CD4-positive, alpha-beta T cell (primary cell): ENCODE results near the gene VPS13D. TPM values are rescaled to one million over a fixed set of nuclear protein-coding genes. Genes with fewer than 3 reads are reported as not detected.

Source experiments
- ATAC-seq: fragments of 200-7000 bp; cut with Tn5 transposase; one replicate; pipeline ENCODE4 v1.10.0; 2022; ENCODE audit warnings: mild to moderate bottlenecking; ENCODE audit not compliant: poor library complexity
- CTCF ChIA-PET: fragments of 350-600 bp; sonication (Branson Sonifier 250); formaldehyde crosslinking; loops from one replicate; lab custom pipeline; 2021; ENCODE audit warnings: antibody characterized with exemption, inconsistent platforms; lab: Charles Lee
- POLR2A ChIA-PET: fragments of 350-600 bp; sonication (Branson Sonifier 250); formaldehyde crosslinking; loops from one replicate; lab custom pipeline; 2021; ENCODE audit warnings: antibody characterized with exemption, inconsistent platforms; lab: Charles Lee
- DNase-seq, 14 experiments: peaks; one replicate each; pipeline ENCODE4 v3.0.0-alpha.2; 2013 to 2020; ENCODE audit warnings: mixed read lengths in 2 of 14
- H3K27ac ChIP-seq, 2 donors: one replicate each; pipeline versions ENCODE4 v1.5.1 to v1.7.0; 2013; ENCODE audit warnings: low read length in 2 of 2, low read depth in 1 of 2, mild to moderate bottlenecking in 1 of 2
- H3K27me3 ChIP-seq, 2 experiments: 1 replicate in 1 of 2; 2 replicates in 1 of 2; pipeline versions ENCODE4 v1.6.1 to v1.7.0; 2013; ENCODE audit warnings: low read length in 2 of 2, control low read depth in 1 of 2, mild to moderate bottlenecking in 1 of 2, moderate library complexity in 1 of 2; ENCODE audit not compliant: insufficient read depth in 2 of 2, control insufficient read depth in 1 of 2
- H3K36me3 ChIP-seq: one replicate; pipeline ENCODE4 v1.6.1; 2013; ENCODE audit warnings: low read length, control low read depth; ENCODE audit not compliant: insufficient read depth
- H3K4me1 ChIP-seq: one replicate; pipeline ENCODE4 v1.6.1; 2013; ENCODE audit warnings: low read length, control low read depth; ENCODE audit not compliant: insufficient read depth
- H3K4me3 ChIP-seq: one replicate; pipeline ENCODE4 v1.5.1; 2013; ENCODE audit warnings: mild to moderate bottlenecking, low read length, moderate library complexity
- H3K9me3 ChIP-seq, 2 experiments: 1 replicate in 1 of 2; 2 replicates in 1 of 2; pipeline versions ENCODE4 v1.6.1 to v1.7.0; 2013; ENCODE audit warnings: low read length in 2 of 2, mild to moderate bottlenecking in 2 of 2, control low read depth in 1 of 2, moderate library complexity in 1 of 2; ENCODE audit not compliant: control insufficient read depth in 1 of 2, insufficient read depth in 1 of 2
- H3K27ac Mint-ChIP-seq: one replicate; pipeline ENCODE4 v1.8.0; 2020; ENCODE audit warnings: mixed read lengths
- H3K27me3 Mint-ChIP-seq: one replicate; pipeline ENCODE4 v1.8.0; 2021; ENCODE audit warnings: mixed read lengths
- H3K36me3 Mint-ChIP-seq: one replicate; pipeline ENCODE4 v1.8.0; 2021; ENCODE audit warnings: low read depth, mixed read lengths
- H3K4me1 Mint-ChIP-seq: one replicate; pipeline ENCODE4 v1.8.0; 2021; ENCODE audit warnings: low read depth, mixed read lengths
- H3K4me3 Mint-ChIP-seq: one replicate; pipeline ENCODE4 v1.8.0; 2020; ENCODE audit warnings: mild to moderate bottlenecking, mixed read lengths
- H3K9me3 Mint-ChIP-seq: one replicate; pipeline ENCODE4 v1.8.0; 2020; ENCODE audit warnings: mixed read lengths
- intact Hi-C, 2 experiments: fragments of 100-400 bp; cut with DNase I in 1 of 2; cut with micrococcal nuclease in 1 of 2; formaldehyde crosslinking; loops; one replicate each; pipeline versions ENCODE4 v1.15.1 to v1.9.0; 2023 to 2025; cut with DNase I, micrococcal nuclease
- total RNA-seq, 174 experiments: library from RNA in 2 of 174; stranded (reverse) in 2 of 174; gene quantifications; one replicate each; pipeline ENCODE4 v1.2.3 and lab custom pipeline; 2021 to 2026
- TF ChIP-seq, protein P1 (sequence below): fragments of 200-600 bp; IDR thresholded peaks from one replicate; pipeline ENCODE4 v1.8.0; 2022; ENCODE audit warnings: antibody characterized with exemption, mild to moderate bottlenecking

The VPS13D gene
- total RNA-seq, 2 experiments from 2014 or later: 63.0 to 67.3 TPM

DNA sequence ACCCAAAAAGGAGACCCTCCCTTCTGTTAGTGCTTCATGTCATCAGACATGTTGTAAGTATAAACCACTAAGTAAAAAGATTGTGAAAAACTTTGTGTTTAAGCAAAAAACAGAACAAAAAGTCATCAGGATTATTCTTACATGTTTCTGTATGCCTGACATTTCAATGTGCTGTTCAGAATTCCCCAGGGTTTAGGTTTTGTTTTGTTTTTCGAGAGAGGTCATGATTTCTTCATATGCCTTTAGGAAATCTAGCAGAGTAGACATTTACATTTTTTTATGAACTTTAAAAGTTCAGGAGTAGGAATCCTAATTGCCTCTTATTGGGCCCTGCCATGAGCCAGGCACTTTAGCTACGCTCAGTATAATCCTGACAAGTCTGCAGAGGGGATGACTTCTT is 85.3 kb downstream of the VPS13D start:
- DNase-seq: no peak
- Histone ChIP-seq H3K4me3 (no peak overlapping the region), H3K4me1 (no peaks in the 10 kb centered on the region), H3K9me3 (no peaks in the 10 kb centered on the region), H3K27me3 (no peaks in the 10 kb centered on the region), H3K36me3 (peaks cover 76% of the 10 kb centered on the region), H3K27ac (no peak overlapping the region)
- H3K27me3 Mint-ChIP-seq: no peaks in the 10 kb centered on the region
- no peaks in the 10 kb centered on the region for H3K9me3 Mint-ChIP-seq
- peaks cover 94% of the 10 kb centered on the region for H3K36me3 Mint-ChIP-seq
- no peak overlapping the region for H3K27ac Mint-ChIP-seq
- ATAC-seq: no peak
- intact Hi-C loops: loop anchor here in 1 of 2 experiments (2.0 kb wide), 1 partner anchor 306 kb away; no protein-coding TSS in a partner anchor
- ChIA-PET POLR2A (interaction anchor here (0.8 kb wide), 1 partner anchor 15 kb away, joined by 3 read pairs; no protein-coding TSS in a partner anchor), CTCF (interaction anchor here (1.0 to 2.6 kb wide), 4 partner anchors 304 to 344 kb away, joined by 3 to 17 read pairs (median 8); no protein-coding TSS in a partner anchor)
- no peaks in the 10 kb centered on the region for H3K4me1 Mint-ChIP-seq
- TF ChIP-seq, protein P1, sequence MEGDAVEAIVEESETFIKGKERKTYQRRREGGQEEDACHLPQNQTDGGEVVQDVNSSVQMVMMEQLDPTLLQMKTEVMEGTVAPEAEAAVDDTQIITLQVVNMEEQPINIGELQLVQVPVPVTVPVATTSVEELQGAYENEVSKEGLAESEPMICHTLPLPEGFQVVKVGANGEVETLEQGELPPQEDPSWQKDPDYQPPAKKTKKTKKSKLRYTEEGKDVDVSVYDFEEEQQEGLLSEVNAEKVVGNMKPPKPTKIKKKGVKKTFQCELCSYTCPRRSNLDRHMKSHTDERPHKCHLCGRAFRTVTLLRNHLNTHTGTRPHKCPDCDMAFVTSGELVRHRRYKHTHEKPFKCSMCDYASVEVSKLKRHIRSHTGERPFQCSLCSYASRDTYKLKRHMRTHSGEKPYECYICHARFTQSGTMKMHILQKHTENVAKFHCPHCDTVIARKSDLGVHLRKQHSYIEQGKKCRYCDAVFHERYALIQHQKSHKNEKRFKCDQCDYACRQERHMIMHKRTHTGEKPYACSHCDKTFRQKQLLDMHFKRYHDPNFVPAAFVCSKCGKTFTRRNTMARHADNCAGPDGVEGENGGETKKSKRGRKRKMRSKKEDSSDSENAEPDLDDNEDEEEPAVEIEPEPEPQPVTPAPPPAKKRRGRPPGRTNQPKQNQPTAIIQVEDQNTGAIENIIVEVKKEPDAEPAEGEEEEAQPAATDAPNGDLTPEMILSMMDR: no peak
- H3K4me3 Mint-ChIP-seq: no peak overlapping the region

DNA sequence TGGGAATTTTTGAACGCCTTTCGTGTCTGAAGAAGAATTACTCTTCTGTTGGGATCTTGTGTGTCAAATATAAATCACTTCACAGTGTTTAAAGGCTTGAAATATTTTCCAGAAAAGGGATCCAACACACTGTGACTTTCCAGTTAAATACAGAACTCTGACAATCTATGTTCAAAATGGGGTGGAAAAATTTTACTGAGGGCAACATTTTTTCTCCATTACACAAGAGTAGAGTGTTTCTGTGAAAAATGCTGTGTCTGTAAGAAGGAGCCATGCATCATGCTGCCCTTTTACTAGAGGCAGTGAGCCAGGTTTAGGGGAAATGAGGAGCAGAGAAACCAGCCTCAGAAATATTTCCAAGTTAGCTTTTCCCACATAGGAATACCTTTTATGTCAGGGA is 86.5 kb downstream of the VPS13D start:
- H3K4me3 Mint-ChIP-seq: no peak overlapping the region
- no peaks in the 10 kb centered on the region for H3K9me3 Mint-ChIP-seq
- no peaks in the 10 kb centered on the region for H3K4me1 Mint-ChIP-seq
- Histone ChIP-seq H3K9me3 (no peaks in the 10 kb centered on the region), H3K27ac (no peak overlapping the region), H3K4me3 (no peak overlapping the region), H3K4me1 (no peaks in the 10 kb centered on the region), H3K36me3 (peaks cover 69% of the 10 kb centered on the region), H3K27me3 (no peaks in the 10 kb centered on the region)
- H3K27ac Mint-ChIP-seq: no peak overlapping the region
- POLR2A ChIA-PET: no interaction called here
- TF ChIP-seq, protein P1: no peak
- H3K27me3 Mint-ChIP-seq: no peaks in the 10 kb centered on the region
- H3K36me3 Mint-ChIP-seq: peaks cover 97% of the 10 kb centered on the region
- CTCF ChIA-PET: no interaction called here
- DNase-seq (no peak), ATAC-seq (no peak)
- intact Hi-C loops: no loop called here

DNA sequence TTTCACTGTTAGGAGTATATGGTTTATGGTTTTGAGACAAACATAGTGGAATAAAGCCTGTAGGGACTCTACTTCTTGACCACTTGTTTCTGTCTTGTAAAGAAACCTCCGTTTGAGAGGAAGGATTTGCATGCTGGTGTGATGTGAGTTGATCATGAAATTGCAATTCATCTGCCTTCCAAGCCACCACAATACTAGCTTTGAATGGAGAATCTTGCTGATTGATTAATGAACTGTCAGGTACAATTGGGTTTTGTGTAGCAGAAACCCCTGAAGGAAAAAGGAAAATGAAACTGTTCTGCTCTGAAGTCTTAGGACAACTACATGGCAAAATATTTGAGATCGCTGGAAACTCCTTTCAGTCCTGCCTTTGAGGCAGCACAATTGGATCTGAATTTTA is 90.7 kb downstream of the VPS13D start:
- Mint-ChIP-seq H3K9me3 (no peaks in the 10 kb centered on the region), H3K4me1 (no peaks in the 10 kb centered on the region), H3K4me3 (no peak overlapping the region), H3K27ac (no peak overlapping the region), H3K36me3 (peaks cover 97% of the 10 kb centered on the region), H3K27me3 (no peaks in the 10 kb centered on the region)
- TF ChIP-seq, protein P1: no peak
- POLR2A ChIA-PET: no interaction called here
- Histone ChIP-seq H3K27me3 (no peaks in the 10 kb centered on the region), H3K4me3 (no peak overlapping the region), H3K4me1 (no peaks in the 10 kb centered on the region), H3K9me3 (no peaks in the 10 kb centered on the region), H3K27ac (no peak overlapping the region), H3K36me3 (peaks cover 68% of the 10 kb centered on the region)
- ATAC-seq (no peak), DNase-seq (no peak)
- intact Hi-C loops: no loop called here
- CTCF ChIA-PET: interaction anchor here (1.6 kb wide), 1 partner anchor 299 kb away, joined by 4 read pairs; no protein-coding TSS in a partner anchor
